GM12874 (cell line): Measurements from ENCODE around the gene SIRT4.
A peak's percentile ranks its signal among the peaks of the same experiment; 100 is the strongest.

Source experiments
- CTCF ChIP-seq: IDR thresholded peaks from 2 replicates; pipeline ENCODE4 v1.5.1; 2011; ENCODE audit warnings: low read depth, mild to moderate bottlenecking, control low read depth, low read length, moderate library complexity; ENCODE audit not compliant: insufficient read depth

The SIRT4 gene

DNA sequence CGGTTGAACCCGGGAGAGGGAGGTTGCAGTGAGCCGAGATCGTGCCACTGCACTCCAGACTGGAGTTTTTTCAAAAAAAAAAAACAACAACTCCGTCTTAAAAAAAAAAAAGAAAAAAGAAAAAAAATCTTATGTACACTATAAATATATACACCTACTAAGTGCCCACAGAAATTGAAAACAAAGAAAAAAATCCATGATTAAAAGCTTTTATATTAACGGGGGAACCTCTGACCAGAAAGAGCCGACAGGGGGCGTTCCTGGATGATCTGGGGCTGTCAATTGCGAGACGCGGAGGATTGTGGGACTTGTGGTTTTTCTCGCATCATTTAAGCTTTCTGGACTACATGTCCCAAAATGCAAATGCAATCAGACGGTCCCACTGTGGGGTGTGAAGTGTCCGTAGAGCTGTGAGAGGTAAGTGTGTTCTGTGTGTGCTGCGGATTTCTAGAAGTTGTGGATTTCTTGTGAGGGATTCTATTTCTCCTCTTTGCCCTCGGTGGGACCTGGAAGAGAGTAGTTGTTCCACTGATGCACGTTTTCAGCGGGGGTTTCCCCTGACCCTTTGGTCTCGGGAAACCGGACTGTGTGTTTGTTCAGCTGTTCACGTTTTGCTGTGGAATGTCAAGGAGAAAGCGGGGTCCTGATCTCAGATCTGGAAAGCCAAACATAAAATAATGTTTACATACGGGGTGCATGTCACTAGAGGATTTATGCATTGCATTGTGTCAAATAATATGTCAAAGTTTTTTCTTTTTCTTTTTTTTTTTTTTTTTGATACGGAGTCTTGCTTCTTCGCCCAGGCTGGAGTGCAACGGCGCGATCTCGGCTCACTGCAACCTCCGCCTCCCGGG, at the start of gene SIRT4:
TSS of gene SIRT4 (plus strand) at position 360 of the 854 bp plus-strand sequence. CDS start 1,241 bp downstream, outside the sequence.
- TF ChIP-seq CTCF = peak; percentile 72

GRCh38 chr12:120254809-120255208, 47.3 kb upstream of the SIRT4 start:
- no peak for TF ChIP-seq CTCF

GRCh38 chr12:120257041-120257821, 44.9 kb upstream of the SIRT4 start:
- no peak for TF ChIP-seq CTCF

DNA sequence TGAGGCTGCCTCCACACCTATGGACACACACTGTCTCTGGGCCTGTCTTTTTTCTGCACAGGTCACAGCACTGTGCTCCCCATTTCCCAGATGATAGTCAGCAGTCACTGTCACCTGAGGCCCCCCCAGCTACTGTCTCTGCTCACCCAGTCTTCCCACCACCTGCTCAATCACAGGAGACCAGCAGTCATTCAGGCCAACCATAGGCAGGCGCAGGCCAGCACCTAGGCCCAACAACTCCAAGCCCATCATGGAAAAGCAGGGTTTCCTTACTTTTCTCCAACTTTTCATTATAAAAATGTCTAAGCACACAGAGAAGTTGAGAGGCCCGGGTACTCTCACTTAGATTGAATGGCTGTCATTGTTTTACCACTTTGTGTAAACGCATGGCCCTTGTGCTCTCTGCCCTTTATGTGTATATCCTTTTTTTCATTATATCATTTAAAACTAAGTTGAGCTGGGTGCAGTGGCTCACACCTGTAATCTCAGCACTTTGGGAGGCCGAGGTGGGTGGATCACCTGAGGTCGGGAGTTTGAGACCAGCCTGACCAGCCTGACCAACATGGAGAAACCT, 43.7 kb upstream of the SIRT4 start:
- no peak for TF ChIP-seq CTCF

DNA sequence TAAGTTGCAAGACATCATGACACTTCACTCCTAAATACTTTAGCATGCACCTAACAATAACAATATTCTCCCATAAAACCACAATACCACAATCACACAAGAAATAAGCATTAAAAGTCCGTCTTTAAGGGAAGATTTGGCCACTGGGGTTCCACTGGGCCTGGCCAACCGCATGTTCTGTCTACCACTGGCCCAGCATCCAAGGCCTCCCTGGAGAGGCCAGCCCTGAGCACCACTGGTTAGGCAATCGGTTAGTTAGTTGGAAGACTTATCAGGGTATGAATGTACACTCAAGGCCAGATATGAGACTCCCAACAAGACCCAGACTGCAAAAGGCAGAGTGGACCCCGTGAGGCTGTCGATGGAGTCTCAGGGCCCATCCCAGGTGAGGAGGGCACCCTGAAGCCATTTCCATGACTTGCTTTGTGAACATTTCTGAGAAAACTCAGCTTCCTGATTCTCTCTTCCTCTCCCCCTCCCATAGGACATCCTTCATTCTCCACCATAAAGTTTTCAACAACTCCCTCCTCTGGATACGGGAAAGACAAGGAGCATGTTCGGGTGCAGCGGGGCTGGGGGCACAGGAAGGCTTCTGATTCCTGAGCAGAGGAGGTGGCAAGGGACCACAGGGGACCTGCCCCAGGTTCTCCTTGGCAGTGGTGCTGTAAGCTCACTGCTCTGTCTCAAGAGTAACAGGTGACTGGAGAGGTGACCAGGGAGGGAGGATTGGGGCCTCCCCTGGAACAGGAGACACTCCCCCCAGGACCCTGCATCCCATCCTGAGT, 42.5 kb upstream of the SIRT4 start:
- TF ChIP-seq CTCF = no peak

DNA sequence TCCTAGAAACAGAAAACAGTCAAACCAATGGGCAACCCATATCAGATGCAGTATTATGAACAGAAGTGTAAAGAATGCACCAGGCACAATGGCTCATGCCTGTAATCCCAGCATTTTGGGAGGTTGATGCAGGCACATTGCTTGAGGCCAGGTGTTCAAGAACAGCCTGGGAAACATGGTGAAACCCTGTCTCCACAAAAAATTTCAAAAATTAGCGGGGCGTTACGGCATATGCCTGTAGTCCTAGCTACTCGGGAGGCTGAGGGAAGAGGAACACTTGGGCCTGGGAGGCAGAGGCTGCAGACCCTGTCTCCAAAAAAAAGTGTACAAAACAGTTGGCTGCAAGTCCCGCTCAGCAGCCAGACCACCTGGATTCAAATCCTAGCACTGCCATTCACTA, 41.5 kb upstream of the SIRT4 start:
- TF ChIP-seq CTCF = no peak
